ENCODE data around the gene DNAJC22. TPM values are rescaled to one million over a fixed set of nuclear protein-coding genes. Genes with fewer than 3 reads are reported as not detected.

DNAJC22 gene
- total and polyA plus RNA-seq, 9 of the 15 experiments (the other 6 are each of a cell fraction or from before 2014, with no cell fraction given) = 0.10 to 1.2 (median 0.47) TPM

DNA sequence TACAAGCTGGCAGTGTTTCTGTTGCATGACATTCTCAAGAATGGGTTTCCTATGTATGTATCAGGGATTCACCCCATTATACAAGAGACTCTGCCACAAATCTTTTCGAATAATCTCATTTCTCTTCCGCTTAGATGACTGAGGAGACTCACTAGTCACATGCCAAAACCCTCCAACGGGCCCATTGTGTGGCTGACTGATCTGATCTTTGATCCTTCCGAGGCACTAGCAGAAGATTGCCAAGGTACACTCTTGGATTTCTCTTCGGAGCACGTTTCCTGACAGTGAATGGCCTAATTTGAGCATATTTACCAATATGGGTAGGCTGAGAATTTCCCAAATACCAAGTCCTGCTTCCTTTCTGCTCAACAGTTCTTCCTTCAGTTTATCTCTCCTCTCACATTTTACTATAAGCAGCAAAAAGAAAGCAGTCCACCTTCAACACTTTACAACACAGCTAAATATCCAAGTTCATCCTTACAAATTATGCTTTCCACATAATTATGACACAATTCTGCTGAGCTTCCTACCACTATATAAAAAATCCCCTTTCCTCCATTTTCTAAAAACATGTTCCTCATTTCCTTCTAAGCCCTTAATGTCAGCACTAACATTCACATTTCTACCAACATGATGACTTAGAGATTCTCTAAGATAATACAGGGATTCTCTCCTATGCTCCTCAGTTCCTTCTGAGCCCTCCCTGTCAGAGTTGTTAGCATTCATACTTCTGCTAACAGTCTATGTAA is 40.8 kb upstream of the DNAJC22 start (continued):
- TF ChIP-seq MAFG (tag; conservative IDR thresholded peaks at IDR 0.05) (no peak), MTA2 (IDR thresholded peaks at IDR 0.05; ENCODE audit: low read depth) (no peak), CXXC5 (CRISPR knock-in tag; IDR thresholded peaks at IDR 0.05) (0 out of 2 replicates have a peak, but pooled peaks have one; percentile 28), CREM (IDR thresholded peaks at IDR 0.05; ENCODE audit: low read depth) (no peak), RBM34 (IDR thresholded peaks at IDR 0.05; ENCODE audit: borderline replicate concordance, insufficient read depth, low read length) (no peak), RCOR1 (IDR thresholded peaks at IDR 0.05; ENCODE audit: borderline replicate concordance in 1 of 2, low read depth in 2 of 2, low read length in 2 of 2) (no peak), SRSF1 (IDR thresholded peaks at IDR 0.05; ENCODE audit: low read depth, low read length) (no peak), PML (IDR thresholded peaks at IDR 0.05; ENCODE audit: low read length) (no peak), ZBED1 (IDR thresholded peaks at IDR 0.05) (no peak), ZZZ3 (IDR thresholded peaks at IDR 0.05) (no peak), RBBP5 (IDR thresholded peaks at IDR 0.05; ENCODE audit: borderline replicate concordance, insufficient read depth, low read length, poor library complexity, severe bottlenecking) (no peak), STAG1 (CRISPR knock-in tag; IDR thresholded peaks at IDR 0.05; ENCODE audit: borderline replicate concordance) (no peak), ZNF24 (IDR thresholded peaks at IDR 0.05) (no peak), ZNF589 (CRISPR knock-in tag; IDR thresholded peaks at IDR 0.05; ENCODE audit: low read depth) (0 out of 2 replicates have a peak, but pooled peaks have one; percentile 37), ZKSCAN8 (CRISPR knock-in tag; IDR thresholded peaks at IDR 0.05) (no peak), POLR2A (conservative IDR thresholded peaks at IDR 0.05) (no peak), BDP1 (IDR thresholded peaks at IDR 0.05; ENCODE audit: insufficient read depth, insufficient read length) (no peak), TEAD4 (IDR thresholded peaks at IDR 0.05; ENCODE audit: low read length) (peak; percentile 26; the same call in 1 of the 2 replicates), TEAD4 (CRISPR knock-in tag; IDR thresholded peaks at IDR 0.05; ENCODE audit: borderline replicate concordance) (no peak), GABPB1 (CRISPR knock-in tag; IDR thresholded peaks at IDR 0.05) (no peak), ZNF830 (CRISPR knock-in tag; IDR thresholded peaks at IDR 0.05) (no peak), ZNF408 (CRISPR knock-in tag; IDR thresholded peaks at IDR 0.05; ENCODE audit: low read depth) (no peak)
- TF ChIP-seq, protein P1, sequence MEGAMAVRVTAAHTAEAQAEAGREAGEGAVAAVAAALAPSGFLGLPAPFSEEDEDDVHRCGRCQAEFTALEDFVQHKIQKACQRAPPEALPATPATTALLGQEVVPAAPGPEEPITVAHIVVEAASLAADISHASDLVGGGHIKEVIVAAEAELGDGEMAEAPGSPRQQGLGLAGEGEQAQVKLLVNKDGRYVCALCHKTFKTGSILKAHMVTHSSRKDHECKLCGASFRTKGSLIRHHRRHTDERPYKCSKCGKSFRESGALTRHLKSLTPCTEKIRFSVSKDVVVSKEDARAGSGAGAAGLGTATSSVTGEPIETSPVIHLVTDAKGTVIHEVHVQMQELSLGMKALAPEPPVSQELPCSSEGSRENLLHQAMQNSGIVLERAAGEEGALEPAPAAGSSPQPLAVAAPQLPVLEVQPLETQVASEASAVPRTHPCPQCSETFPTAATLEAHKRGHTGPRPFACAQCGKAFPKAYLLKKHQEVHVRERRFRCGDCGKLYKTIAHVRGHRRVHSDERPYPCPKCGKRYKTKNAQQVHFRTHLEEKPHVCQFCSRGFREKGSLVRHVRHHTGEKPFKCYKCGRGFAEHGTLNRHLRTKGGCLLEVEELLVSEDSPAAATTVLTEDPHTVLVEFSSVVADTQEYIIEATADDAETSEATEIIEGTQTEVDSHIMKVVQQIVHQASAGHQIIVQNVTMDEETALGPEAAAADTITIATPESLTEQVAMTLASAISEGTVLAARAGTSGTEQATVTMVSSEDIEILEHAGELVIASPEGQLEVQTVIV (CRISPR knock-in tag; IDR thresholded peaks at IDR 0.05; ENCODE audit: borderline replicate concordance) = no peak
- TF ChIP-seq, protein P2, sequence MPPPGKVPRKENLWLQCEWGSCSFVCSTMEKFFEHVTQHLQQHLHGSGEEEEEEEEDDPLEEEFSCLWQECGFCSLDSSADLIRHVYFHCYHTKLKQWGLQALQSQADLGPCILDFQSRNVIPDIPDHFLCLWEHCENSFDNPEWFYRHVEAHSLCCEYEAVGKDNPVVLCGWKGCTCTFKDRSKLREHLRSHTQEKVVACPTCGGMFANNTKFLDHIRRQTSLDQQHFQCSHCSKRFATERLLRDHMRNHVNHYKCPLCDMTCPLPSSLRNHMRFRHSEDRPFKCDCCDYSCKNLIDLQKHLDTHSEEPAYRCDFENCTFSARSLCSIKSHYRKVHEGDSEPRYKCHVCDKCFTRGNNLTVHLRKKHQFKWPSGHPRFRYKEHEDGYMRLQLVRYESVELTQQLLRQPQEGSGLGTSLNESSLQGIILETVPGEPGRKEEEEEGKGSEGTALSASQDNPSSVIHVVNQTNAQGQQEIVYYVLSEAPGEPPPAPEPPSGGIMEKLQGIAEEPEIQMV (tag; conservative IDR thresholded peaks at IDR 0.05; ENCODE audit: low read depth) = no peak
- TF ChIP-seq, protein P3, sequence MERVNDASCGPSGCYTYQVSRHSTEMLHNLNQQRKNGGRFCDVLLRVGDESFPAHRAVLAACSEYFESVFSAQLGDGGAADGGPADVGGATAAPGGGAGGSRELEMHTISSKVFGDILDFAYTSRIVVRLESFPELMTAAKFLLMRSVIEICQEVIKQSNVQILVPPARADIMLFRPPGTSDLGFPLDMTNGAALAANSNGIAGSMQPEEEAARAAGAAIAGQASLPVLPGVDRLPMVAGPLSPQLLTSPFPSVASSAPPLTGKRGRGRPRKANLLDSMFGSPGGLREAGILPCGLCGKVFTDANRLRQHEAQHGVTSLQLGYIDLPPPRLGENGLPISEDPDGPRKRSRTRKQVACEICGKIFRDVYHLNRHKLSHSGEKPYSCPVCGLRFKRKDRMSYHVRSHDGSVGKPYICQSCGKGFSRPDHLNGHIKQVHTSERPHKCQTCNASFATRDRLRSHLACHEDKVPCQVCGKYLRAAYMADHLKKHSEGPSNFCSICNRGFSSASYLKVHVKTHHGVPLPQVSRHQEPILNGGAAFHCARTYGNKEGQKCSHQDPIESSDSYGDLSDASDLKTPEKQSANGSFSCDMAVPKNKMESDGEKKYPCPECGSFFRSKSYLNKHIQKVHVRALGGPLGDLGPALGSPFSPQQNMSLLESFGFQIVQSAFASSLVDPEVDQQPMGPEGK (CRISPR knock-in tag; IDR thresholded peaks at IDR 0.05; ENCODE audit: borderline replicate concordance) = no peak
